ENCODE data around the gene GIT2.

Gene GIT2

DNA sequence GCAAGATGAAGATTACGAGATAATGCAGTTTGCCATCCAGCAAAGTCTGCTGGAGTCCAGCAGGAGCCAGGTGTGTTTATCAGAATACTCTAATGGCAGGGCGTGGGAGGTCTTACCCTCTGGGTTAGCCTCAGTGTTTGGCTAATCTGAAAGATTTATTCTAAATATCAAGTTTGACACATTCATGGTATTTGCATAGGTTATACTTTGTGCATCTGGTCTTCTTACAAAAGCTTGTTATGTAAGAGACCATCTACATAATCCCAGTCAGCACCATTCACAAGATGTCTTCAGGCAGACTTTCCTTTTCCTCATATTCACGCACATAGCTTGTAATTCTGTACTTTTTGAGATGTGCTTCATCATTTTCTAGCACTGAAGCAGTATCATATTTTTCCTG, 37.7 kb upstream of the GIT2 start:
- Histone ChIP-seq H3K79me2 (ENCODE audit: insufficient read depth, low read length) (no peaks in the 10 kb centered on the region), H3K27ac (ENCODE audit: low read length) (no peak overlapping the region), H2AFZ (ENCODE audit: low read depth, low read length) (no peak overlapping the region), H3K27me3 (ENCODE audit: insufficient read depth, low read length, poor library complexity) (no peaks in the 10 kb centered on the region), H3K4me2 (ENCODE audit: insufficient read depth, low read length) (no peak overlapping the region), H3K4me1 (ENCODE audit: insufficient read depth, low read length) (no peaks in the 10 kb centered on the region), H3K4me3 (ENCODE audit: low read depth in 1 of 2, low read length in 2 of 2) (no peak overlapping the region), H3K9me3 (ENCODE audit: insufficient read depth, low read length, severe bottlenecking) (no peaks in the 10 kb centered on the region), H4K20me1 (ENCODE audit: insufficient read depth, low read length) (0 out of 2 replicates have a peak, but pooled peaks cover 6% of the 10 kb centered on the region), H3K9ac (ENCODE audit: low read depth, low read length) (no peak overlapping the region), H3K36me3 (ENCODE audit: insufficient read depth, low read length) (peaks cover 83% of the 10 kb centered on the region)
- TF ChIP-seq, protein P1, sequence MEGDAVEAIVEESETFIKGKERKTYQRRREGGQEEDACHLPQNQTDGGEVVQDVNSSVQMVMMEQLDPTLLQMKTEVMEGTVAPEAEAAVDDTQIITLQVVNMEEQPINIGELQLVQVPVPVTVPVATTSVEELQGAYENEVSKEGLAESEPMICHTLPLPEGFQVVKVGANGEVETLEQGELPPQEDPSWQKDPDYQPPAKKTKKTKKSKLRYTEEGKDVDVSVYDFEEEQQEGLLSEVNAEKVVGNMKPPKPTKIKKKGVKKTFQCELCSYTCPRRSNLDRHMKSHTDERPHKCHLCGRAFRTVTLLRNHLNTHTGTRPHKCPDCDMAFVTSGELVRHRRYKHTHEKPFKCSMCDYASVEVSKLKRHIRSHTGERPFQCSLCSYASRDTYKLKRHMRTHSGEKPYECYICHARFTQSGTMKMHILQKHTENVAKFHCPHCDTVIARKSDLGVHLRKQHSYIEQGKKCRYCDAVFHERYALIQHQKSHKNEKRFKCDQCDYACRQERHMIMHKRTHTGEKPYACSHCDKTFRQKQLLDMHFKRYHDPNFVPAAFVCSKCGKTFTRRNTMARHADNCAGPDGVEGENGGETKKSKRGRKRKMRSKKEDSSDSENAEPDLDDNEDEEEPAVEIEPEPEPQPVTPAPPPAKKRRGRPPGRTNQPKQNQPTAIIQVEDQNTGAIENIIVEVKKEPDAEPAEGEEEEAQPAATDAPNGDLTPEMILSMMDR (IDR thresholded peaks at IDR 0.05; ENCODE audit: borderline replicate concordance, extremely low read depth, low read length, poor library complexity, severe bottlenecking) = no peak
- TF ChIP-seq EZH2 (IDR thresholded peaks at IDR 0.05; ENCODE audit: borderline replicate concordance, low read depth, low read length, severe bottlenecking) = no peak
- DNase-seq = no peak
- no peak for ATAC-seq (ENCODE audit: insufficient read depth, low read depth)

DNA sequence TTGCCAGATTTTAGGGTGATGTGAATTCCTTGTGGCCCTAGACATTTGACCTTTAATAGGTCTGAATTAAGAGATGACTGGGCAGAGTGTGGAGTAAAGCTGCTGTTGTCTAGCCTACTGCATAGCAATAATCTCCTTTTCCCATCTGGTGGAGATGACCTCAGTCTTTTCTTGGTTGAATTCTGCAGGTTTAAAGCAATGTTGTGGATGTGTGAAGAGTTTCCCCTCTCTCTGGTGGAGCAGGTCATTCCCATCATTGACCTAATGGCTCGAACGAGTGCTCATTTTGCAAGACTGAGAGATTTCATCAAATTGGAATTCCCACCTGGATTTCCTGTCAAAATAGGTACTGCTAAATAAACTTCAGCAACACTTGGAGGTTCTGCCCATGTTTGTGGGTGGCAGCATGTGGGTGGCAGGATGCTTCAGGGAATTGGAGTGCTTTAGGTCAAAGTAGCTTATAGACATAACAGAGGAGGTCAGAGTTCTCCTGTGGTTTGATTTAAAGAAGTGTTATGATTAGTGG, 33.2 kb upstream of the GIT2 start:
- H3K9me3 ChIP-seq (ENCODE audit: insufficient read depth, low read length, severe bottlenecking) = no peaks in the 10 kb centered on the region
- H3K4me1 ChIP-seq (ENCODE audit: insufficient read depth, low read length) = no peaks in the 10 kb centered on the region
- TF ChIP-seq, protein P1 (IDR thresholded peaks at IDR 0.05; ENCODE audit: borderline replicate concordance, extremely low read depth, low read length, poor library complexity, severe bottlenecking) = no peak
- no peak for TF ChIP-seq EZH2 (IDR thresholded peaks at IDR 0.05; ENCODE audit: borderline replicate concordance, low read depth, low read length, severe bottlenecking)
- H4K20me1 ChIP-seq (ENCODE audit: insufficient read depth, low read length) = no peaks in the 10 kb centered on the region
- no peak for DNase-seq
- no peak overlapping the region for H3K27ac ChIP-seq (ENCODE audit: low read length)
- no peak overlapping the region for H2AFZ ChIP-seq (ENCODE audit: low read depth, low read length)
- H3K79me2 ChIP-seq (ENCODE audit: insufficient read depth, low read length) = no peaks in the 10 kb centered on the region
- H3K27me3 ChIP-seq (ENCODE audit: insufficient read depth, low read length, poor library complexity) = no peaks in the 10 kb centered on the region
- no peak overlapping the region for H3K4me3 ChIP-seq (ENCODE audit: low read depth in 1 of 2, low read length in 2 of 2)
- no peak overlapping the region for H3K9ac ChIP-seq (ENCODE audit: low read depth, low read length)
- no peak for ATAC-seq (ENCODE audit: insufficient read depth, low read depth)
- H3K36me3 ChIP-seq (ENCODE audit: insufficient read depth, low read length) = peaks cover 71% of the 10 kb centered on the region
- H3K4me2 ChIP-seq (ENCODE audit: insufficient read depth, low read length) = no peak overlapping the region

DNA sequence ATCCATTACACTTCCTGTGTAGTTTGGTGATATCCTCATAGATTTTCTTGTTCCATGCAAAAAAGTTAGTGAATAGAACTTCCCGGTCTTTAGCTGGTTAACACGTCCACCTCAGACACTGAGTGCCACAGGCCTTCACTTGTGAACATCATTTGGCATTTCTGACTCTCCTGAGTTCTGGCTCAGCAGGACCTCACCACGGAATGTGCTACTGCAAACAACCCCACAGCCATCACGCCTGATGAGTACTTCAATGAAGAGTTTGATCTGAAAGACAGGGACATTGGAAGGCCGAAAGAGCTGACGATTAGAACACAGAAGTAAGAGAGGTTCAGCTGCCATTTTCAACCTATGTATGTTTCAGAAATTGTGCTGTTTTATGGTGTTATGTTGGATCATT, 32.2 kb upstream of the GIT2 start:
- Histone ChIP-seq H3K4me1 (ENCODE audit: insufficient read depth, low read length) (no peaks in the 10 kb centered on the region), H3K9ac (ENCODE audit: low read depth, low read length) (no peak overlapping the region), H3K9me3 (ENCODE audit: insufficient read depth, low read length, severe bottlenecking) (no peaks in the 10 kb centered on the region), H3K36me3 (ENCODE audit: insufficient read depth, low read length) (peaks cover 71% of the 10 kb centered on the region), H4K20me1 (ENCODE audit: insufficient read depth, low read length) (no peaks in the 10 kb centered on the region), H3K27me3 (ENCODE audit: insufficient read depth, low read length, poor library complexity) (no peaks in the 10 kb centered on the region), H3K27ac (ENCODE audit: low read length) (no peak overlapping the region), H3K4me3 (ENCODE audit: low read depth in 1 of 2, low read length in 2 of 2) (no peak overlapping the region), H2AFZ (ENCODE audit: low read depth, low read length) (no peak overlapping the region), H3K4me2 (ENCODE audit: insufficient read depth, low read length) (no peak overlapping the region), H3K79me2 (ENCODE audit: insufficient read depth, low read length) (no peaks in the 10 kb centered on the region)
- TF ChIP-seq, protein P1 (IDR thresholded peaks at IDR 0.05; ENCODE audit: borderline replicate concordance, extremely low read depth, low read length, poor library complexity, severe bottlenecking) = no peak
- no peak for TF ChIP-seq EZH2 (IDR thresholded peaks at IDR 0.05; ENCODE audit: borderline replicate concordance, low read depth, low read length, severe bottlenecking)
- no peak for ATAC-seq (ENCODE audit: insufficient read depth, low read depth)
- DNase-seq = no peak

DNA sequence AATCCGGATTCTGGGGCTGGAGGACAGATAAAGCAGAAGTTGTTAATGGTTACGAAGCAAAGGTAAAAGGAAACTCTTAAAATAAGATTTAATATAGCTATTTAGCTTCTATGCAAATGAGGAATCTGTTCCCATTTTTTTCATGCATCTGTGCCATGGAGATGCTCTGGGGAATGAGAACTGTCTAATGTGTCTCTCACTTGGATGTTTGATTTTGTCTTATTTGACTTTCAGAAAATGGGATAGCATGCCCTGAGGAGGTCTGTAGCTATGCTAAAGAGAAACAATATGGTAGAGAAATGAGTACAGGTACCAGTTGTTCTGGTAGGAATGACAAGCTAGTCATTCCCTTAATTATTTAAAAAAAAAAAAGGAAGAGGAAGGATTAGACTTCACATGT, 27.9 kb upstream of the GIT2 start:
- Histone ChIP-seq H3K9ac (ENCODE audit: low read depth, low read length) (no peak overlapping the region), H3K4me3 (ENCODE audit: low read depth in 1 of 2, low read length in 2 of 2) (no peak overlapping the region), H3K4me1 (ENCODE audit: insufficient read depth, low read length) (no peaks in the 10 kb centered on the region), H3K36me3 (ENCODE audit: insufficient read depth, low read length) (peaks cover 79% of the 10 kb centered on the region), H3K79me2 (ENCODE audit: insufficient read depth, low read length) (no peaks in the 10 kb centered on the region), H3K4me2 (ENCODE audit: insufficient read depth, low read length) (no peak overlapping the region), H2AFZ (ENCODE audit: low read depth, low read length) (no peak overlapping the region), H4K20me1 (ENCODE audit: insufficient read depth, low read length) (no peaks in the 10 kb centered on the region), H3K9me3 (ENCODE audit: insufficient read depth, low read length, severe bottlenecking) (no peaks in the 10 kb centered on the region), H3K27me3 (ENCODE audit: insufficient read depth, low read length, poor library complexity) (no peaks in the 10 kb centered on the region), H3K27ac (ENCODE audit: low read length) (no peak overlapping the region)
- DNase-seq (no peak), ATAC-seq (ENCODE audit: insufficient read depth, low read depth) (no peak)
- TF ChIP-seq, protein P1 (IDR thresholded peaks at IDR 0.05; ENCODE audit: borderline replicate concordance, extremely low read depth, low read length, poor library complexity, severe bottlenecking) = no peak
- TF ChIP-seq EZH2 (IDR thresholded peaks at IDR 0.05; ENCODE audit: borderline replicate concordance, low read depth, low read length, severe bottlenecking) = no peak
